Measurements from ENCODE around the gene REV3L. TPM values are rescaled to one million over a fixed set of nuclear protein-coding genes. Genes with fewer than 3 reads are reported as not detected.

REV3L gene
- total and polyA plus RNA-seq, 2 donors (not counting 3 experiments of a cell fraction or from before 2014, with no cell fraction given): 6.0 to 22.7 TPM

DNA sequence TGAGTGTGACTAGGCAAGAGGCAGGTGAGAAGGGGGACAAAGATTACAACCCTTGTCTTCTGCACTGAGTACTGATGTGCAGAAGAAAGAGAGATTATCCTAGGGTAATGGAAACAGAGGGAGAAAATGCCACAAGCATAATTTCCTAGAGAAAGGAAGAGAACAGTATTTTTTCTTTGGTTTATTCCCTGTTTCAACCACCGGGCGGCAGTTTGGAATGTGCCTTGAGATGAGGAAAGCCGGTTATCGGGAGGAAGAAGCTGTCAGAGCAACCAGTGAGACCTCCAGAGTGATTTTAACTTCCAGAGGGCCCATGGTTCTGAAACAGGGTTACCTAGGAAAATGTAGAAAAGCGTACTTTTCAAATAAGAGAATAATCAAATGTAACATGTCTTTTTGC lies 121.4 kb downstream of the REV3L start:
- Histone ChIP-seq H3K9me3 (replicated peaks; ENCODE audit: control insufficient read depth, insufficient read depth, low read length) (no peaks in the 10 kb centered on the region), H3K27me3 (ENCODE audit: control insufficient read depth in 2 of 2, insufficient read depth in 2 of 2, low read length in 2 of 2) (no peaks in the 10 kb centered on the region), H3K4me1 (ENCODE audit: control insufficient read depth, extremely low read depth, insufficient read depth, low read length) (no peaks in the 10 kb centered on the region), H3K4me3 (replicated peaks in 1 of 3; ENCODE audit: insufficient read depth in 1 of 3, low read depth in 1 of 3, low read length in 3 of 3) (no peak overlapping the region), H3K27ac (ENCODE audit: insufficient read depth, low read depth, low read length) (no peak overlapping the region), H3K36me3 (ENCODE audit: control insufficient read depth in 2 of 2, extremely low read depth in 1 of 2, insufficient read depth in 2 of 2, low read length in 2 of 2) (peaks cover 2% of the 10 kb centered on the region in 2 experiments), H3K9me1 (replicated peaks; ENCODE audit: control insufficient read depth, extremely low read depth, insufficient read depth, low read length) (no peaks in the 10 kb centered on the region), H3K9ac (replicated peaks; ENCODE audit: extremely low read depth, insufficient read depth, low read length) (no peak overlapping the region), H3K79me2 (ENCODE audit: control insufficient read depth, insufficient read depth, low read length) (no peaks in the 10 kb centered on the region), H2AFZ (ENCODE audit: low read depth, low read length) (no peak overlapping the region), H3K4me2 (ENCODE audit: insufficient read depth, low read length) (no peak overlapping the region), H4K20me1 (replicated peaks; ENCODE audit: control insufficient read depth, extremely low read depth, insufficient read depth, low read length) (no peaks in the 10 kb centered on the region)
- TF ChIP-seq MYC (IDR thresholded peaks at IDR 0.05; ENCODE audit: low read depth, low read length): no peak
- TF ChIP-seq, protein P1, sequence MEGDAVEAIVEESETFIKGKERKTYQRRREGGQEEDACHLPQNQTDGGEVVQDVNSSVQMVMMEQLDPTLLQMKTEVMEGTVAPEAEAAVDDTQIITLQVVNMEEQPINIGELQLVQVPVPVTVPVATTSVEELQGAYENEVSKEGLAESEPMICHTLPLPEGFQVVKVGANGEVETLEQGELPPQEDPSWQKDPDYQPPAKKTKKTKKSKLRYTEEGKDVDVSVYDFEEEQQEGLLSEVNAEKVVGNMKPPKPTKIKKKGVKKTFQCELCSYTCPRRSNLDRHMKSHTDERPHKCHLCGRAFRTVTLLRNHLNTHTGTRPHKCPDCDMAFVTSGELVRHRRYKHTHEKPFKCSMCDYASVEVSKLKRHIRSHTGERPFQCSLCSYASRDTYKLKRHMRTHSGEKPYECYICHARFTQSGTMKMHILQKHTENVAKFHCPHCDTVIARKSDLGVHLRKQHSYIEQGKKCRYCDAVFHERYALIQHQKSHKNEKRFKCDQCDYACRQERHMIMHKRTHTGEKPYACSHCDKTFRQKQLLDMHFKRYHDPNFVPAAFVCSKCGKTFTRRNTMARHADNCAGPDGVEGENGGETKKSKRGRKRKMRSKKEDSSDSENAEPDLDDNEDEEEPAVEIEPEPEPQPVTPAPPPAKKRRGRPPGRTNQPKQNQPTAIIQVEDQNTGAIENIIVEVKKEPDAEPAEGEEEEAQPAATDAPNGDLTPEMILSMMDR (IDR thresholded peaks at IDR 0.05; ENCODE audit: extremely low read depth in 1 of 2, insufficient read depth in 1 of 2, low read depth in 1 of 2, low read length in 2 of 2): peak; percentile 22 to 48
- no TSS peak for BruUV-seq (replicated peaks)
- ChIA-PET CTCF (interaction anchor here (0.6 to 3.3 kb wide), 21 partner anchors 9 to 682 kb away, joined by 3 to 98 read pairs (median 4); partner anchors contain the start of gene REV3L), POLR2A (no interaction called here)
- FAIRE-seq (no peak), DNase-seq (ENCODE audit: low read depth, low spot score) (peak; percentile 46)
- dilution Hi-C loops (cut with MboI; ENCODE audit: extremely low pct_ligation_motif_present, low sequenced_read_pairs): no loop called here
- intact Hi-C loops (cut with micrococcal nuclease): loop anchor here (1.0 to 10.0 kb wide), 3 partner anchors 117 to 683 kb away; no protein-coding TSS in a partner anchor

DNA sequence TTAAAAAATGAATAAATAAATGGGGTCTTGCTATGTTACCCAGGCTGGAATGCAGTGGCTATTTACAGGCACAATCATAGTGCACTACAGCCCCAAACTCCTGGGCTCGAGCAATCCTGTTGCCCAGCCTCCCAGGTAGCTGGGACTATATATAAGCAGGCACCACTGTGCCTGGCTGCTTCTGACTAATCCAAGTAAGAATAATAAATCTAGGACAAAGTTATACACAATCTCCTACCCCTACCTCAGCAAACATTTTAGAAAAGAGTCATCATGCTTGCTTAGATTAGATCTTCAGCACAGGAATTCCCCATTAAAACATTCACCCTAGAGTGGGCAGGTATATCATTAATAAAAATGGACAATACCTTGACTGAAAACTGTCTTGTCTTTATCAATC lies 124.6 kb downstream of the REV3L start:
- no peak overlapping the region for H3K4me3 ChIP-seq (replicated peaks in 1 of 3; ENCODE audit: insufficient read depth in 1 of 3, low read depth in 1 of 3, low read length in 3 of 3)
- no TSS peak for BruUV-seq (replicated peaks)
- POLR2A ChIA-PET: no interaction called here
- FAIRE-seq (no peak), DNase-seq (ENCODE audit: low read depth, low spot score) (no peak)
- no peaks in the 10 kb centered on the region for H3K4me1 ChIP-seq (ENCODE audit: control insufficient read depth, extremely low read depth, insufficient read depth, low read length)
- CTCF ChIA-PET: no interaction called here
- TF ChIP-seq POLR2A (IDR thresholded peaks at IDR 0.05; ENCODE audit: low read depth, low read length) (no peak), POLR2AphosphoS5 (IDR thresholded peaks at IDR 0.05; ENCODE audit: insufficient read depth, low read depth, low read length) (no peak), JUN (IDR thresholded peaks at IDR 0.05; ENCODE audit: borderline replicate concordance, insufficient read depth, insufficient read length, low read depth) (no peak)
- TF ChIP-seq, protein P1 (IDR thresholded peaks at IDR 0.05; ENCODE audit: extremely low read depth in 1 of 2, insufficient read depth in 1 of 2, low read depth in 1 of 2, low read length in 2 of 2): no peak
- intact Hi-C loops (cut with micrococcal nuclease) (no loop called here), dilution Hi-C loops (cut with MboI; ENCODE audit: extremely low pct_ligation_motif_present, low sequenced_read_pairs) (no loop called here)
- H3K9me1 ChIP-seq (replicated peaks; ENCODE audit: control insufficient read depth, extremely low read depth, insufficient read depth, low read length): no peaks in the 10 kb centered on the region
- no peak overlapping the region for H2AFZ ChIP-seq (ENCODE audit: low read depth, low read length)
- peaks cover 3 to 6% of the 10 kb centered on the region in 2 experiments for H3K36me3 ChIP-seq (ENCODE audit: control insufficient read depth in 2 of 2, extremely low read depth in 1 of 2, insufficient read depth in 2 of 2, low read length in 2 of 2)
- no peaks in the 10 kb centered on the region for H3K9me3 ChIP-seq (replicated peaks; ENCODE audit: control insufficient read depth, insufficient read depth, low read length)
- H3K4me2 ChIP-seq (ENCODE audit: insufficient read depth, low read length): no peak overlapping the region
- H4K20me1 ChIP-seq (replicated peaks; ENCODE audit: control insufficient read depth, extremely low read depth, insufficient read depth, low read length): no peaks in the 10 kb centered on the region
- H3K27ac ChIP-seq (ENCODE audit: insufficient read depth, low read depth, low read length): no peak overlapping the region
- no peaks in the 10 kb centered on the region for H3K27me3 ChIP-seq (ENCODE audit: control insufficient read depth in 2 of 2, insufficient read depth in 2 of 2, low read length in 2 of 2)
- H3K79me2 ChIP-seq (ENCODE audit: control insufficient read depth, insufficient read depth, low read length): no peaks in the 10 kb centered on the region
- H3K9ac ChIP-seq (replicated peaks; ENCODE audit: extremely low read depth, insufficient read depth, low read length): no peak overlapping the region

All from endothelial cell of umbilical vein (primary cell).